ENCODE measurements around the gene SS18.

DNA sequence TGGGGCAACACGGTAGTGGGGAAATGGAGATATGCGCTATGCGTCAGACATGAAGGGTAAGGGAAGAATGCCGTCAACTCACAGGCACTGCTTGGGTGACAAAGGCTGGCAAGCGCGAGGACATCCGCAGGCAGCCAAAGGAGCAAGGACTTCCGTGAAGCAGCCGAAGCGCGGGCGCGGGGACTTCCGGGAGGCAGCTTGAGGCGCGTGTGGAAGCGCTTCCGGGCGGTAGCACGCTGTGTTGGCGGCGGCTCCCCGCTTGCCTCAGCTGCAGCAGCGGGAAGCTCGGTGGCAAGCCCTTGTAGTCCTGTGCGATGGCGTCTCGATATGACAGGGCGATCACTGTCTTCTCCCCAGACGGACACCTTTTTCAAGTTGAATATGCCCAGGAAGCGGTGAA, 43.2 kb upstream of the SS18 start, which contains the start of gene PSMA8:
- TF ChIP-seq EP300 (IDR thresholded peaks at IDR 0.05) (no peak), POLR2AphosphoS5 (IDR thresholded peaks at IDR 0.05) (no peak)
- TF ChIP-seq, protein P1, sequence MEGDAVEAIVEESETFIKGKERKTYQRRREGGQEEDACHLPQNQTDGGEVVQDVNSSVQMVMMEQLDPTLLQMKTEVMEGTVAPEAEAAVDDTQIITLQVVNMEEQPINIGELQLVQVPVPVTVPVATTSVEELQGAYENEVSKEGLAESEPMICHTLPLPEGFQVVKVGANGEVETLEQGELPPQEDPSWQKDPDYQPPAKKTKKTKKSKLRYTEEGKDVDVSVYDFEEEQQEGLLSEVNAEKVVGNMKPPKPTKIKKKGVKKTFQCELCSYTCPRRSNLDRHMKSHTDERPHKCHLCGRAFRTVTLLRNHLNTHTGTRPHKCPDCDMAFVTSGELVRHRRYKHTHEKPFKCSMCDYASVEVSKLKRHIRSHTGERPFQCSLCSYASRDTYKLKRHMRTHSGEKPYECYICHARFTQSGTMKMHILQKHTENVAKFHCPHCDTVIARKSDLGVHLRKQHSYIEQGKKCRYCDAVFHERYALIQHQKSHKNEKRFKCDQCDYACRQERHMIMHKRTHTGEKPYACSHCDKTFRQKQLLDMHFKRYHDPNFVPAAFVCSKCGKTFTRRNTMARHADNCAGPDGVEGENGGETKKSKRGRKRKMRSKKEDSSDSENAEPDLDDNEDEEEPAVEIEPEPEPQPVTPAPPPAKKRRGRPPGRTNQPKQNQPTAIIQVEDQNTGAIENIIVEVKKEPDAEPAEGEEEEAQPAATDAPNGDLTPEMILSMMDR (IDR thresholded peaks at IDR 0.05): no peak

All from suprapubic skin (tissue), 4 donors.